HEK293 (cell line): ENCODE data around the gene KDM4C.

Experiments
- CTCF ChIA-PET: fragments of 350-600 bp; formaldehyde crosslinking; extraction: SDS; loops from one replicate; lab custom pipeline; 2021; ENCODE audit warnings: antibody characterized with exemption; lab: Yijun Ruan, JAX
- POLR2A ChIA-PET: fragments of 300-600 bp; formaldehyde crosslinking; extraction: SDS; loops from one replicate; lab custom pipeline; 2020; ENCODE audit warnings: antibody characterized with exemption, inconsistent platforms; lab: Yijun Ruan, JAX
- H3K27ac ChIP-seq: fragments of 200-500 bp; sonication (Bioruptor generic); 2 replicates; pipeline ENCODE4 v1.5.1; 2014; ENCODE audit warnings: low read depth, low read length, control low read depth, inconsistent platforms; ENCODE audit errors: extremely low read depth
- H3K36me3 ChIP-seq, 2 experiments: fragments of 200-500 bp in 1 of 2; sonication (Bioruptor generic) in 1 of 2; 1 replicate in 1 of 2; 2 replicates in 1 of 2; pipeline ENCODE4 v1.5.1; 2014 to 2017; ENCODE audit warnings: inconsistent platforms in 2 of 2, low read length in 2 of 2; ENCODE audit not compliant: control insufficient read depth in 2 of 2, insufficient read depth in 1 of 2
- H3K4me1 ChIP-seq: fragments of 200-500 bp; sonication (Bioruptor generic); 2 replicates; pipeline ENCODE4 v1.5.1; 2014; ENCODE audit warnings: mild to moderate bottlenecking, low read length, inconsistent platforms; ENCODE audit not compliant: control insufficient read depth, insufficient read depth
- H3K4me3 ChIP-seq: 2 replicates; pipeline ENCODE4 v1.5.1; 2011; ENCODE audit warnings: low read depth, mild to moderate bottlenecking, control low read depth, low read length, moderate library complexity
- H3K9me3 ChIP-seq: fragments of 200-500 bp; sonication (Bioruptor generic); 2 replicates; pipeline ENCODE4 v1.5.1; 2014; ENCODE audit warnings: low read depth, low read length, inconsistent platforms; ENCODE audit not compliant: control insufficient read depth, insufficient read depth
- GFI1B ChIP-seq: fragments of 450-650 bp; formaldehyde crosslinking; IDR thresholded peaks from 2 replicates; pipeline ENCODE4 v1.5.1; 2016; ENCODE audit warnings: missing biosample characterization, missing genetic modification characterization
- KLF16 ChIP-seq: fragments of 450-650 bp; formaldehyde crosslinking; IDR thresholded peaks from 2 replicates; pipeline ENCODE4 v1.5.1; 2017; ENCODE audit warnings: missing biosample characterization, missing genetic modification characterization
- KLF17 ChIP-seq: fragments of 450-650 bp; formaldehyde crosslinking; IDR thresholded peaks from 2 replicates; pipeline ENCODE4 v1.5.1; 2016; ENCODE audit warnings: missing biosample characterization, missing genetic modification characterization
- PRDM2 ChIP-seq: fragments of 450-650 bp; formaldehyde crosslinking; IDR thresholded peaks from 2 replicates; pipeline ENCODE4 v1.5.1; 2016; ENCODE audit warnings: missing biosample characterization, missing genetic modification characterization, borderline replicate concordance
- TRIM28 ChIP-seq: IDR thresholded peaks from 2 replicates; pipeline ENCODE4 v1.6.1; 2011; ENCODE audit warnings: low read length, control low read depth, borderline replicate concordance
- ZBTB21 ChIP-seq: fragments of 450-650 bp; formaldehyde crosslinking; IDR thresholded peaks from 2 replicates; pipeline ENCODE4 v1.5.1; 2017; ENCODE audit warnings: missing biosample characterization, missing genetic modification characterization
- ZBTB26 ChIP-seq: fragments of 450-650 bp; formaldehyde crosslinking; optimal IDR thresholded peaks from 2 replicates; pipeline ENCODE3; 2016; ENCODE audit warnings: missing biosample characterization, mild to moderate bottlenecking, missing genetic modification characterization
- ZEB2 ChIP-seq: fragments of 450-650 bp; formaldehyde crosslinking; IDR thresholded peaks from 2 replicates; pipeline ENCODE4 v1.5.1; 2016; ENCODE audit warnings: missing biosample characterization, missing genetic modification characterization
- ZIC2 ChIP-seq: fragments of 450-650 bp; formaldehyde crosslinking; IDR thresholded peaks from 2 replicates; pipeline ENCODE4 v1.5.1; 2016; ENCODE audit warnings: missing biosample characterization, missing genetic modification characterization
- ZNF221 ChIP-seq: fragments of 450-650 bp; formaldehyde crosslinking; IDR thresholded peaks from 2 replicates; pipeline ENCODE4 v1.5.1; 2017; ENCODE audit warnings: missing biosample characterization, missing genetic modification characterization, borderline replicate concordance
- ZNF239 ChIP-seq: fragments of 450-650 bp; formaldehyde crosslinking; IDR thresholded peaks from 2 replicates; pipeline ENCODE4 v1.5.1; 2016; ENCODE audit warnings: missing biosample characterization, missing genetic modification characterization
- ZNF280D ChIP-seq: fragments of 450-650 bp; formaldehyde crosslinking; IDR thresholded peaks from 2 replicates; pipeline ENCODE4 v1.5.1; 2016; ENCODE audit warnings: missing biosample characterization, missing genetic modification characterization
- ZNF311 ChIP-seq: fragments of 450-650 bp; formaldehyde crosslinking; IDR thresholded peaks from 2 replicates; pipeline ENCODE4 v1.5.1; 2017; ENCODE audit warnings: missing biosample characterization, missing genetic modification characterization, borderline replicate concordance
- ZNF394 ChIP-seq: fragments of 450-650 bp; formaldehyde crosslinking; IDR thresholded peaks from 2 replicates; pipeline ENCODE4 v1.5.1; 2016; ENCODE audit warnings: missing biosample characterization, missing genetic modification characterization, mild to moderate bottlenecking, moderate library complexity, borderline replicate concordance
- ZNF398 ChIP-seq: fragments of 450-650 bp; formaldehyde crosslinking; IDR thresholded peaks from 2 replicates; pipeline ENCODE4 v1.5.1; 2017; ENCODE audit warnings: missing biosample characterization, missing genetic modification characterization
- ZNF501 ChIP-seq: fragments of 450-650 bp; formaldehyde crosslinking; IDR thresholded peaks from 2 replicates; pipeline ENCODE4 v1.5.1; 2016; ENCODE audit warnings: missing biosample characterization, missing genetic modification characterization
- ZNF514 ChIP-seq: fragments of 450-650 bp; formaldehyde crosslinking; IDR thresholded peaks from 2 replicates; pipeline ENCODE4 v1.5.1; 2016; ENCODE audit warnings: missing biosample characterization, missing genetic modification characterization
- ZNF639 ChIP-seq: fragments of 450-650 bp; formaldehyde crosslinking; IDR thresholded peaks from 2 replicates; pipeline ENCODE4 v1.5.1; 2016; ENCODE audit warnings: missing biosample characterization, missing genetic modification characterization
- ZSCAN23 ChIP-seq: fragments of 450-650 bp; formaldehyde crosslinking; IDR thresholded peaks from 2 replicates; pipeline ENCODE4 v1.5.1; 2016; ENCODE audit warnings: missing biosample characterization, missing genetic modification characterization
- ZXDB ChIP-seq: fragments of 450-650 bp; formaldehyde crosslinking; IDR thresholded peaks from 2 replicates; pipeline ENCODE4 v1.5.1; 2016; ENCODE audit warnings: missing biosample characterization, missing genetic modification characterization

Gene KDM4C

GRCh38 chr9:6945816-6946215 lies 188.0 kb downstream of the KDM4C start:
- no peak for TF ChIP-seq GFI1B (tag by site-specific recombination)
- TF ChIP-seq KLF17 (tag by site-specific recombination): no peak
- TF ChIP-seq KLF16 (tag by site-specific recombination): no peak
- TF ChIP-seq ZNF514: no peak
- no peak for TF ChIP-seq ZNF501 (tag by site-specific recombination)
- TF ChIP-seq ZNF311 (tag by site-specific recombination): no peak
- no peak for TF ChIP-seq ZEB2 (tag by site-specific recombination)
- no peak for TF ChIP-seq ZIC2
- TF ChIP-seq ZXDB (tag by site-specific recombination): no peak
- no peak for TF ChIP-seq ZBTB26
- no peak for TF ChIP-seq ZBTB21
- no peak for TF ChIP-seq ZNF398
- TF ChIP-seq ZSCAN23: no peak
- no peak for TF ChIP-seq TRIM28
- no peak for TF ChIP-seq ZNF639 (tag by site-specific recombination)
- Histone ChIP-seq H3K4me3 (no peak overlapping the region), H3K4me1 (no peaks in the 10 kb centered on the region), H3K27ac (no peak overlapping the region), H3K36me3 (no peaks in the 10 kb centered on the region), H3K9me3 (no peaks in the 10 kb centered on the region)
- POLR2A ChIA-PET: no interaction called here
- CTCF ChIA-PET: interaction anchor here (0.7 kb wide), 1 partner anchor 77 kb away, joined by 3 read pairs; no protein-coding TSS in a partner anchor

GRCh38 chr9:6946583-6947166 lies 188.9 kb downstream of the KDM4C start:
- CTCF ChIA-PET: interaction anchor here (0.6 to 1.1 kb wide), 2 partner anchors 106 to 223 kb away, joined by 3 read pairs; no protein-coding TSS in a partner anchor
- Histone ChIP-seq H3K27ac (no peak overlapping the region), H3K9me3 (no peaks in the 10 kb centered on the region), H3K4me1 (no peaks in the 10 kb centered on the region), H3K4me3 (no peak overlapping the region), H3K36me3 (no peaks in the 10 kb centered on the region)
- POLR2A ChIA-PET: no interaction called here
- no peak for TF ChIP-seq ZNF394 (tag by site-specific recombination)
- no peak for TF ChIP-seq ZNF221 (tag by site-specific recombination)
- no peak for TF ChIP-seq ZNF239
- no peak for TF ChIP-seq PRDM2 (tag by site-specific recombination)
- TF ChIP-seq ZNF280D: no peak
